Parathyroid adenoma (tissue), 2 donors: Measurements from ENCODE around the gene ANKRD13A.
"Not testable (repeated sequence)": the region's sequence is repeated elsewhere in the genome, so short reads cannot be mapped to it uniquely, and the experiment has no call there.

Experiments used
- H2AFZ ChIP-seq: fragments of 300-600 bp; sonication (generic); one replicate; pipeline ENCODE4 v1.7.0; 2017; ENCODE audit warnings: antibody characterized with exemption, mild to moderate bottlenecking
- H3K27ac ChIP-seq: fragments of 300-600 bp; sonication (generic); one replicate; pipeline ENCODE4 v1.7.0; 2017
- H3K27me3 ChIP-seq: fragments of 300-600 bp; sonication (generic); one replicate; pipeline ENCODE4 v1.7.0; 2017; ENCODE audit warnings: low read length; ENCODE audit not compliant: control insufficient read depth, insufficient read depth
- H3K36me3 ChIP-seq: fragments of 300-600 bp; sonication (generic); one replicate; pipeline ENCODE4 v1.7.0; 2017; ENCODE audit warnings: low read length; ENCODE audit not compliant: control insufficient read depth, insufficient read depth
- H3K4me1 ChIP-seq: fragments of 300-600 bp; sonication (generic); one replicate; pipeline ENCODE4 v1.7.0; 2017; ENCODE audit warnings: control low read depth
- H3K4me2 ChIP-seq: fragments of 300-600 bp; sonication (generic); one replicate; pipeline ENCODE4 v1.7.0; 2017; ENCODE audit warnings: low read length
- H3K4me3 ChIP-seq: fragments of 300-600 bp; sonication (generic); one replicate; pipeline ENCODE4 v1.7.0; 2017; ENCODE audit warnings: low read depth, low read length
- H3K79me2 ChIP-seq: fragments of 300-600 bp; sonication (generic); one replicate; pipeline ENCODE4 v1.7.0; 2017; ENCODE audit warnings: control low read depth
- H3K9ac ChIP-seq: fragments of 300-600 bp; sonication (generic); one replicate; pipeline ENCODE4 v1.7.0; 2017; ENCODE audit warnings: mild to moderate bottlenecking
- H3K9me3 ChIP-seq: fragments of 300-600 bp; sonication (generic); one replicate; pipeline ENCODE4 v1.7.0; 2017; ENCODE audit warnings: low read length; ENCODE audit not compliant: control insufficient read depth
- CTCF ChIP-seq: fragments of 300-600 bp; sonication (generic); IDR thresholded peaks from one replicate; pipeline ENCODE4 v1.7.0; 2017; ENCODE audit warnings: antibody characterized with exemption, mild to moderate bottlenecking
- donor health status: primary hyperparathyroidism.

Gene ANKRD13A

GRCh38 chr12:110084314-110085015, 85.2 kb downstream of the ANKRD13A start:
- no peak overlapping the region for H3K4me3 ChIP-seq
- no peak overlapping the region for H3K9ac ChIP-seq
- H3K36me3 ChIP-seq = no peaks in the 10 kb centered on the region
- no peak overlapping the region for H3K27ac ChIP-seq
- H3K4me2 ChIP-seq = no peak overlapping the region
- no peaks in the 10 kb centered on the region for H3K4me1 ChIP-seq
- H3K79me2 ChIP-seq = no peaks in the 10 kb centered on the region
- H3K27me3 ChIP-seq = no peaks in the 10 kb centered on the region
- no peak for TF ChIP-seq CTCF
- H3K9me3 ChIP-seq = no peaks in the 10 kb centered on the region
- H2AFZ ChIP-seq = no peak overlapping the region

- not testable (repeated sequence) for H3K36me3 ChIP-seq, H3K9me3 ChIP-seq, H3K27me3 ChIP-seq, H3K4me2 ChIP-seq, H3K4me1 ChIP-seq, H2AFZ ChIP-seq, H3K4me3 ChIP-seq, H3K9ac ChIP-seq, H3K79me2 ChIP-seq, H3K27ac ChIP-seq
These were observed 89.0 kb downstream of the ANKRD13A start for GRCh38 chr12:110088216-110088615.

DNA sequence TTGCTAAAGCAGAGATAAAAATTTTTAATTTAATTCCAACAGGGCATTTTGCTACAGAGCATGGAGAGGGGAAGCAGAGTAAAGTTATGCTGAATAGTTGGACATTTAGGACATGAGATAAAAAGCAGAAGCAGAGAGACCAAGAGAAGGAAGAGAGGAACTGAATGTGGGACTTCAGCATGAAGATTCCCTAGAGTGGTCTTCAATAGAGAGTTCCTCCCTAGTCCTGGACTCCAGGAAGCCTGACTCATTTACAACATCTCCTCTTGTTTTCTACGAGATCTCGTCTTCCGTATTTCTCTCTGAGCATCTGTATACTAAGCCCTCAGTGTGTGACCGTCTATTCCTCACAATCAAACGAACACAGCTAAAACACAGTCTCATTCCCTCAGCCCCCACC, 89.7 kb downstream of the ANKRD13A start:
- H2AFZ ChIP-seq = no peak overlapping the region
- no peak overlapping the region for H3K9ac ChIP-seq
- no peaks in the 10 kb centered on the region for H3K27me3 ChIP-seq
- TF ChIP-seq CTCF = no peak
- H3K9me3 ChIP-seq = no peaks in the 10 kb centered on the region
- H3K4me1 ChIP-seq = no peaks in the 10 kb centered on the region
- no peak overlapping the region for H3K4me2 ChIP-seq
- H3K27ac ChIP-seq = no peak overlapping the region
- H3K36me3 ChIP-seq = no peaks in the 10 kb centered on the region
- H3K79me2 ChIP-seq = no peaks in the 10 kb centered on the region
- H3K4me3 ChIP-seq = no peak overlapping the region
